NCI-H510A (cell line): ENCODE measurements around the gene ANKRD10.

Experiments used
- DNase-seq: peaks from one replicate; lab custom pipeline; 2025; lab: John Stamatoyannopoulos, UW

ANKRD10 gene

DNA sequence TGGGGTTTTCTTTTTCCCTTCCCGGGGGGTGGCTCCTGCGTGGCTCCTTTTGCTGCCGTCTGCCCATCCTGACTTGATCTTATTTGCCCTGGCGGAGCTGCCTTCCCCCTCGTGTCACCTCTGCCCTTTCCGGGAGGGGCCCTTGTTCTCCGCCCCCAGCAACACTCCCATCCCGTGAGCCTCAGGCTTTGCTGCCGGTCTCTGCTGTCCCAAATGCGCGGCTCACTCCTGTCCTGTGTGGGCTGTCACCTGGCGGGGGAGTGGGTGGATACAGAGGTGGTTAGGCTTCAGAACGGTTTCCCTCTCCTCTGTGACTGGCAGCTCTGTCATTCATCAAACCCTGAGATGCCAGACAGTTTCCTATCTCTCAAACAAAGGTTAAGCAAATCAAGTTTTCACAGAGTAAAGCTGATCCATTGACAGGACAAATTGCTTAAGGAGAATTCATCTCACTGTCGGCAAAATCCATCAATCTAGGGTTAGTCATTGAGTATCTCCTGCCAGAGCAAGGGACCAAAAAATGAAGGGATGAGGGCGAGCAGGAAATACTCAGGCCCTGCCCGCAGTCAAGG, 84.0 kb downstream of the ANKRD10 start:
- DNase-seq: no peak

DNA sequence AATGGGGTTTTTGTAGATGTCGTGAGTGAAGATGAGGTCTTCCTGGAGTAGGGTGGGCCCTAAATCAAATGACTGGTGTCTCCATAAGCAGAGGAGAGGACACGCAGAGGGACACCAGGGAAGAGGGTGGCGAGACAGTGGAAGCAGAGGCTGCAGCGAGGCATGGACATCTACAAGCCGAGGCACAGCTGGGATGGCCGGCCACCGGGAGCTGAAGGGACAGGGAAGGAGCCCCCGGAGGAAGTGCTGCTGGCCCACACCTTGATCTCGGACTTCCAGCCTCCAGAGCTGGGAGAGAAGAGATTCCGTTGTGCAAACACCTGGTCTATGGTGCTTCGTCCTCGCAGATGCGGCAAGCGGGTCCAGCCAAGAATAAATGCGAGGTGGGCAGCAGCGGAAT, 84.5 kb downstream of the ANKRD10 start:
- no peak for DNase-seq

DNA sequence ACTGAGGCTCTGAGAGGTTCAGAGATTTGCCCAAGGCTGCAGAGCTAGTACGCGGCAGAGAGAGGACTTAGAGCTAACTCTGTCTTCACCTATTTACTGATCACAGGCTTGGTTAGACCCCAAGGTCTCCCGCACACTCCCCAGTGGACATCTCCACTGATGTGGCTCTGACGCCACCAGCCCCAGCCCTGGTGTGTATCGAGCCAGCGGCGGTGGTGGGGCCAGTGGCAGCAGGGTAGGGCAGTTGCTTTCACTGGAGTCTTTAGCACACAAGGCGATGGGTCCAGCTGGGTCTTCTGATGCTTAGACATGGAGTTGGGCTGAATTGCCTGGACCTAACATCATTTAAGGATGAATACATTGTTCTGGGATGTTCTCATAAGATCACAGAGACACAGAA, 85.4 kb downstream of the ANKRD10 start:
- DNase-seq: no peak

DNA sequence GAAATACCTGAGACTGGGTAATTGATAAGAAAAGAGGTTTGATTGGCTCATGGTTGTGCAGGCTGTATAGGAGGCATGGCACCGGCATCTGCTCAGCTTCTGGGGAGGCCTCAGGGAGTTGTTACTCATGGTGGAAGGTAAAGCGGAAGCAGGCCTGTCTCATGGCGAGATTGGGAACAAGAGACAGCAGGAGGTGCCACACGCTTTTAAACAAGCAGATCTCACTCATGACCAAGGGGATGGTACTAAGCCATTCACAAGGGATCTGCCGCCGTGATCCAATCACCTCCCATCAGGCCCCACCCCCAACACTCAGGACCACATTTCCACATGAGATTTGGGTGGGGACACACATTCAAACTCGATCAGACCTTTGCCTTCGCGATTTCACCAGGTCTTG, 86.2 kb downstream of the ANKRD10 start:
- no peak for DNase-seq
